Stimulated activated CD8-positive, alpha-beta memory T cell treated with anti-CD3 and anti-CD28 coated beads, Interleukin-15, amount 100 ng/mL, for 48 hours (primary cell): ENCODE results near the gene IGSF23.
"Not testable (repeated sequence)": the region's sequence is repeated elsewhere in the genome, so short reads cannot be mapped to it uniquely, and the experiment has no call there.

Experiments
- DNase-seq, 2 donors: peaks; one replicate each; pipeline ENCODE4 v3.0.0-alpha.2; 2020; ENCODE audit warnings: low read depth in 2 of 2

The IGSF23 gene

GRCh38 chr19:44666852-44667556 lies 53.6 kb downstream of the IGSF23 start:
- DNase-seq, result no peak

DNA sequence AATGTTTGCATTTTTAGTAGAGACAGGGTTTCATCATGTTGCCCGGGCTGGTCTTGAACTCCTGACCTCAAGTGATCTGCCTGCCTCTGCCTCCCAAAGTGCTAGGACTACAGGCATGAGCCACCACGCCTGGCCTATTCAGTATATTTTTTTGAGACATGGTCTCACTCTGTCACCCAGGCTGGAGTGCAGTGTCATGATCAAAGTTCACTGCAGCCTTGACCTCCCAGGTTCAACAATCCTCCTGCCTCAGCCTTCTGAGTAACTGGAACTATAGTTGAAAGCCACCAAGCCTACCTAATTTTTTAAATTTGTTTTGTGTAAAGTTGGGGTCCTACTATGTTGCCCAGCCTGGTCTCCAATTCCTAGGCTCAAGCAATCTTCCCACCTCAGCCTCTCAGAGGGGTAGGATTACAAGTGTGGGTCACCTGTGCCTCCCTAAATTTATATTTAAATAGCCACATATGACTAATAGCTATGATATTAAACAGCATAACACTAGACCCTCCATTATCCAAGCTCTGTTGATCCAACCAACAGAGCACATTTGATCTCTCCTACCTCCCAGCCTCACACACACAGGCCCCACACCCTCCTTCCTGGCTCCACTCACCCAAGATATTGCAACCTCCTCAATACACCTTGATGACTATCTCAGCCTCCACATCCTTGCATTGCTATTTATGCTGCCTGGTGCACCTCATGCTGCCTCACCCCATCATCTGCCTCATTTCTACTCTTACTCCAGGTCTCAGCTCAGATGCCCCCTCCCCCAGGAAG lies 55.8 kb downstream of the IGSF23 start:
- no peak for DNase-seq

DNA sequence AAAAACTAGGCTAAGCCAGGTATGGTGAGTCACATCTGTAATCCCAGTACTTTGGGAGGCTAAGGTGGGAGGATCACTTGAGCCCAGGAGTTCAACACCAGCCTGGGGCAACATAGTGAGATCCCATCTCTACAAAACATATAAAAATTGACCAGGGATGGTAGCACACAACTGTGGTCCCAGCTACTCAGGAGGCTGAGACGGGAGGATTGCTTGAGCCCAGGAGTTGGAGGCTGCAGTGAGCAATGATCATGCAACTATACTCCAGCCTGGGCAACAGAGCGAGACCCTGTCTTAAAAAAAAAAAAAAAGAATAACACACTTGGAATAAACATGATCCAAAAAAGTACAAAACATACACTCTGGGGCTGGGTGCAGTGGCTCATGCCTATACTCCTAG lies 56.7 kb downstream of the IGSF23 start:
- DNase-seq, result not testable (repeated sequence)

DNA sequence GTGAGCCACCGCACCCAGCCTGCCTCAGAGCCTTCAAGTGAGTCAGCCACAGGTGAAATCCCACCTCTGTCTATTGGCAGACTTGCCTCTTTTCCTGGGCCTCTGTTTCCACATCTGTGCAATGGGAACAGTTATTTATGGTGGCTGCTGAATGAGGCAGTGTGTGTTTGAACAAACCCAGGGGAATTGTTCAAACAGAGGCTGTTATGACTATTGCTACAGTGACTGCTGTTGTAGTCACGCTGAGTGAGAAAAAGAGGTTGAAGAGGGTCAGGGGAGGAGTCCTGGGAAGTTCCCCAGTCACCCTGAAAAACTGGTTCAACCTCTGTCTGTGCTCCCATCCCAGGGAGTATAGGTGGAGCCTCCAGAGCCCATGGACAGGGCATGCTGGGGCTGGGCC lies 58.0 kb downstream of the IGSF23 start, which contains the start of gene CEACAM19:
Gene CEACAM19, plus strand, starts transcription at position 83 of the 400 bp plus-strand sequence. CDS start 450 bp downstream, outside the sequence.
- DNase-seq, result no peak

- DNase-seq, result no peak
Measured at GRCh38 chr19:44672226-44672625, 58.9 kb downstream of the IGSF23 start.

DNA sequence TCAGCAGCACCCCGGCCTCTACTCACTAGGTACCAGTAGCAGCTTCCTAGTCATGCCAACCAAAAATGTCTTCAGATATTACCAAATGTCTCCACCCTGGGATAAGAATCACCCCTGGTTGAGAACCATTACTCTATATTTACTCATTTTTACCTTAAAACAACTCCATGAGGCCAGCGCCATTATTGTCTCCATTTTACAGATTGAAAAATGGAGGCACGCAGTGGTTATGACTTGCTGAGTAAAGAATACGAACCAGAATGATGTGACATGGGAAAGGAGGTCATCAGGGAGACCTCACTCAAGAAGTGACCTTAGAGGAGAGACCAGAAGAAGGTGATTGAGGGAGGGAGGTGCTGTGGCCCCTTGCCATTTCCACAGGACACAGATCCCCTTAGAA lies 60.1 kb downstream of the IGSF23 start:
- DNase-seq, result no peak

- DNase-seq, result no peak
Measured at GRCh38 chr19:44675521-44675920, 62.2 kb downstream of the IGSF23 start.

- no peak for DNase-seq
Measured at GRCh38 chr19:44677019-44677811, 63.9 kb downstream of the IGSF23 start.

GRCh38 chr19:44680536-44680935 lies 67.2 kb downstream of the IGSF23 start:
- DNase-seq, result no peak

DNA sequence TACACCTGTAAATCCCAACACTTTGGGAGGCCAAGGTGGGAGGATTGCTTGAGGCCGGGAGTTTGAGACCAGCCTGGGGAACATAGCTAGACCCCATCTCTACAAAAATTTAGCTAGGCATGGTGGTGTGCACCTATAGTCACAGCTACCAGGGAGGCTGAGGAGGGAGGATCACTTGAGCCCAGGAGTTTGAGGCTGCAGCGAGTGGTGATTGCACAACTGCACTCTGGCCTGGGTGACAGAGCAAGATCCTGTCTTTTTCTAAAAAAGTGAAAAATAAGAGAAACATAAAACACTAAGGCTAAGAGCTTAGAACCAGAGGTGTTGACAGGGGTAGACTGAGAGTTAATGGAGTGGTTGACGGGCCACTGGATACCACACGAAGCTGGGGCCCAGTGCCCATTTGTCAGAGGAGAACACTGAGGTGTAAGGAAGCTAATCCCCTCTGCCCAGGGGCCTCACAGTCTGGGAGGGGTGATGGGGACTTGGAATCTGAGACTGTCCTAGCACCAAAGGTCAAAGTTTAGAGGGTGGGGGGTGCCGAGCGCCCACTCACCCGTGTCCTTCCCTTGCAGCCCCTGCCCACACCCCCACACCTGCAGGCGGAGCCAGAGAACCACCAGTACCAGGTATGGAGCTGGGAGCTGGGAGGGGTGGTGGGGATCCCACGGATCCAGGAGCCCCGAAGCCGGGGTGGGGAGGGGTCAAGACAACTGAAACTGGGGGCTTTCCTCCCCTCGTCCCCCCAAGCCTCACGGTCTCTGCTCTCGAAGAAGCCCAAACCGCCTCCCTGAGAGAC lies 68.8 kb downstream of the IGSF23 start:
- DNase-seq, result no peak

DNA sequence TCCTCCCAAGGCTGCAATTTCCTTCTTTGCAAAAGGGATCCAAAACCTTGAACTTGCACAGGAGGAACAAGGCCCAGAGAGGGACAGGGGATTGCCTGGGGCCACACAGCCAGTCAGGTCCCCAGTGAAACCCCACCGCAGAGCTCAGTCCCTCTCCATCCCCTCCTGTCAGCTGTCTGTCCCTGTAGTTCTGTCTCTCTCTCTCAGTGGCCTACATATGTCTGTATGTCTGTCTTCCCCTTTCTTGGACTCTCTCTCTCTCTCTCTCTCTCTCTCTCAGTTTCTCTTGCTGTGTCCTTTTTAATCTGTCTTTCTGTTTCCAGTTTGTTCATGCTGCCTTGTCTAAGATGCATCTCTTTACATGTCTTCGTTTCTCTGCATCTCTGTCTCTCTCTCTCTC lies 69.4 kb downstream of the IGSF23 start:
- no peak for DNase-seq

- DNase-seq, result no peak
Measured at GRCh38 chr19:44683434-44684210, 70.3 kb downstream of the IGSF23 start.

GRCh38 chr19:44684396-44684795 lies 71.0 kb downstream of the IGSF23 start:
- not testable (repeated sequence) for DNase-seq

DNA sequence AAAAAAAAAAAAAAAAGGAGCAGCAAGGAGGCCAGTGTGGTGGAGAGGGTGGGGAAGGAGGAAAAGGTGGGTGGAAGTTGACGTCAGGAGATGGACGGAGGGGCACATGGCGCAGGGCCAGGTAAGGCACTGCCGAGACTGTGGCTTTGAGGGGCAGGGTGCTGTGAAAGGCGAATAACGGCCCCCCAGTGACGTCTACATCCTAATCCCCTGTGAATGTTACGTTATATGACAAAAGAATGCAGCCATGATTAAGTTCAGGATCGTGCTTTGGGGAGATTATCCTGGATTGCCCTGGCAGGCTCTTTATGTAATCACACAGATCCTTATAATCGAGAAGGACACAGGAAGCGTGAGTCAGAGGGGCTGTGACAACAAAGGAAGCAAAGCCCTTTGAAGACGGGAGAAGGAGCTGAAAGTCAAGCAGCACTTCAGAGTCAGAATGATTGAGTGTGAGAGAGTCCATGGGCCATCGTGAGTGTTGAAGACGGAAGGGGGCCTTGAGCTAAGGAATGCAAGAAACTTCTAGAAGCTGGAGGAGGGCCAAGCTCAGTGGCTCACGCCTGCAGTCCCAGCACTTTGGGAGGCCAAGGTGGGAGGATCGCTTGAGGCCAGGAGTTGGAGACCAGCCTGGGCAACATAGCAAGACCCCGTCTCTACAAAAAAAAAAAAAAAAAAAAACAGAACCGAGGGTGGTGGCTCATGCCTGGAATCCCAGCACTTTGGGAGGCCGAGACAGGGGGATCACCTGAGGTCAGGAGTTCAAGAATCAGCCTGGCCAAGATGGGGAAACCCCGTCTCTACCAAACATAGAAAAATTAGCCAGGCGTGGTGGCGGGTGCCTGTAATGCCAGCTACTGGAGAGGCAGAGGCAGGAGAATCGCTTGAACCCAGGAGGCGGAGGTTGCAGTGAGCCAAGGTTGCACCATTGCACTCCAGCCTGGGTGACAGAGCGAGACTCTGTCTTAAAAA lies 71.8 kb downstream of the IGSF23 start:
- DNase-seq, result no peak

DNA sequence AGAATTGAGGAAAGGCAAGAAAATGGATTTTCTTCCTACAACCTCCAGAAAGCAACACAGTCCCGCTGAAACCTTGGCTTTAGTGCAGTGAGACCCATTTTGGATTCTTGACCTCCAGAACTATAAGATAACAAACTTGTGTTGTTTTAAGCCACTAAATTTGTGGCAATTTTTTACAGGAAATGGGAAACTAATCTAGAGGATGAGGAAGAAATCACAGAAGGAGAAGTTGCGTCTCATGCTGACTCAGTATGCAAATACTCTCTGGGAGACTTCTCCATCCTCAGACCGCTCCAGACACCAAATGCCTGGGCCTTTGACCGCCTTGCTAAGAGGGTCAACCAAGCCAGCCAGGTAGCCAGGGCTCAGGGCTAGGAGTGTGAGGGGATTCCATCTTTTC lies 72.5 kb downstream of the IGSF23 start:
- no peak for DNase-seq
